Anterior cingulate cortex (tissue), 58 donors: Measurements from ENCODE around the gene CNNM4.
"Not testable (repeated sequence)": the region's sequence is repeated elsewhere in the genome, so short reads cannot be mapped to it uniquely, and the experiment has no call there.

Experiments
- DNase-seq, 58 donors: peaks; one replicate each; lab custom pipeline; 2025; lab: John Stamatoyannopoulos, UW

The CNNM4 gene

GRCh38 chr2:96788442-96789244 is 27.9 kb downstream of the CNNM4 start:
- DNase-seq, result peak in 20 of 58 donors; percentile 16 to 67 (median 40)

GRCh38 chr2:96789245-96789617 is 28.5 kb downstream of the CNNM4 start:
- DNase-seq, result no peak

- no peak for DNase-seq
These were observed 32.4 kb downstream of the CNNM4 start for GRCh38 chr2:96792772-96793749.

GRCh38 chr2:96795076-96795475 is 34.4 kb downstream of the CNNM4 start:
- no peak for DNase-seq

GRCh38 chr2:96796497-96796896 is 35.8 kb downstream of the CNNM4 start:
- DNase-seq, result not testable (repeated sequence)

- no peak for DNase-seq
These were observed 36.4 kb downstream of the CNNM4 start for GRCh38 chr2:96797066-96797625.

- DNase-seq, result no peak
These were observed 38.3 kb downstream of the CNNM4 start for GRCh38 chr2:96798733-96799622.

- DNase-seq, result no peak
These were observed 38.9 kb downstream of the CNNM4 start for GRCh38 chr2:96799623-96799935.

GRCh38 chr2:96800061-96801004 is 39.6 kb downstream of the CNNM4 start:
- DNase-seq, result no peak

GRCh38 chr2:96801005-96801785 is 40.5 kb downstream of the CNNM4 start:
- DNase-seq, result peak in 44 of 58 donors; percentile 16 to 74 (median 40)

GRCh38 chr2:96801786-96802595 is 41.3 kb downstream of the CNNM4 start:
- no peak for DNase-seq

- no peak for DNase-seq
These were observed 42.0 kb downstream of the CNNM4 start for GRCh38 chr2:96802721-96803120.

- DNase-seq, result no peak
These were observed 44.3 kb downstream of the CNNM4 start for GRCh38 chr2:96804986-96805385.

- not testable (repeated sequence) for DNase-seq
These were observed 45.2 kb downstream of the CNNM4 start for GRCh38 chr2:96805946-96806345.

GRCh38 chr2:96806468-96807126 is 45.9 kb downstream of the CNNM4 start:
- DNase-seq, result no peak

- no peak for DNase-seq
These were observed 46.4 kb downstream of the CNNM4 start for GRCh38 chr2:96807127-96807471.
